ENCODE measurements around the gene CCDC186.

The CCDC186 gene

GRCh38 chr10:114208351-114208750 lies 34.3 kb upstream of the CCDC186 start:
- ChIA-PET CTCF (interaction anchor here (0.9 to 1.0 kb wide), 2 partner anchors 16 to 20 kb away, joined by 3 to 4 read pairs; no protein-coding TSS in a partner anchor), POLR2A (no interaction called here)
- no peak for TF ChIP-seq CTCF (IDR thresholded peaks at IDR 0.05; ENCODE audit: control extremely low read depth, extremely low read depth, low read depth, missing control alignments)
- DNase-seq (ENCODE audit: extremely low spot score), result no peak

GRCh38 chr10:114207349-114207748 lies 33.3 kb upstream of the CCDC186 start:
- ChIA-PET POLR2A (no interaction called here), CTCF (no interaction called here)
- DNase-seq (ENCODE audit: extremely low spot score), result no peak
- no peak for TF ChIP-seq CTCF (IDR thresholded peaks at IDR 0.05; ENCODE audit: control extremely low read depth, extremely low read depth, low read depth, missing control alignments)

GRCh38 chr10:114206902-114207301 lies 32.9 kb upstream of the CCDC186 start:
- no peak for TF ChIP-seq CTCF (IDR thresholded peaks at IDR 0.05; ENCODE audit: control extremely low read depth, extremely low read depth, low read depth, missing control alignments)
- DNase-seq (ENCODE audit: extremely low spot score), result no peak
- POLR2A ChIA-PET, result no interaction called here
- CTCF ChIA-PET, result no interaction called here

- CTCF ChIA-PET, result interaction anchor here (2.5 kb wide), 1 partner anchor 14 kb away, joined by 7 read pairs; no protein-coding TSS in a partner anchor
- POLR2A ChIA-PET, result no interaction called here
- no peak for TF ChIP-seq CTCF (IDR thresholded peaks at IDR 0.05; ENCODE audit: control extremely low read depth, extremely low read depth, low read depth, missing control alignments)
- no peak for DNase-seq (ENCODE audit: extremely low spot score)
Measured at GRCh38 chr10:114202812-114203211, 28.8 kb upstream of the CCDC186 start.

- DNase-seq (ENCODE audit: extremely low spot score), result no peak
- ChIA-PET CTCF (no interaction called here), POLR2A (no interaction called here)
- no peak for TF ChIP-seq CTCF (IDR thresholded peaks at IDR 0.05; ENCODE audit: control extremely low read depth, extremely low read depth, low read depth, missing control alignments)
Measured at GRCh38 chr10:114199239-114199638, 25.2 kb upstream of the CCDC186 start.

GRCh38 chr10:114195079-114195478 lies 21.1 kb upstream of the CCDC186 start:
- DNase-seq (ENCODE audit: extremely low spot score), result no peak
- ChIA-PET CTCF (interaction anchor here (1.6 kb wide), 1 partner anchor 16 kb away, joined by 4 read pairs; no protein-coding TSS in a partner anchor), POLR2A (no interaction called here)
- TF ChIP-seq CTCF (IDR thresholded peaks at IDR 0.05; ENCODE audit: control extremely low read depth, extremely low read depth, low read depth, missing control alignments), result no peak

- TF ChIP-seq CTCF (IDR thresholded peaks at IDR 0.05; ENCODE audit: control extremely low read depth, extremely low read depth, low read depth, missing control alignments), result no peak
- no peak for DNase-seq (ENCODE audit: extremely low spot score)
- POLR2A ChIA-PET, result no interaction called here
- CTCF ChIA-PET, result interaction anchor here (1.0 to 1.2 kb wide), 2 partner anchors 9 to 52 kb away, joined by 3 read pairs; no protein-coding TSS in a partner anchor
Measured at GRCh38 chr10:114189700-114190099, 15.7 kb upstream of the CCDC186 start.
